ENCODE data around the gene PTPN23. TPM values are rescaled to one million over a fixed set of nuclear protein-coding genes. Genes with fewer than 3 reads are reported as not detected.

Gene PTPN23
- polyA plus RNA-seq, 1 experiment, result 1.3 TPM

- CTCF ChIA-PET, result interaction anchor here (2.1 kb wide), 1 partner anchor 8 kb away, joined by 10 read pairs; no protein-coding TSS in a partner anchor
- POLR2A ChIA-PET, result interaction anchor here (1.8 kb wide), 1 partner anchor 33 kb away, joined by 6 read pairs; the partner anchor contains the start of gene PTPN23
- no peak for DNase-seq (ENCODE audit: low read depth, low spot score)
Measured at GRCh38 chr3:47413751-47414150, 32.9 kb downstream of the PTPN23 start.

GRCh38 chr3:47414161-47414564, 33.3 kb downstream of the PTPN23 start:
- TF ChIP-seq CTCF (IDR thresholded peaks at IDR 0.05; ENCODE audit: low read depth, low read length), result no peak
- H3K27ac ChIP-seq (ENCODE audit: low read depth, low read length), result no peak overlapping the region
- ChIA-PET CTCF (no interaction called here), POLR2A (interaction anchor here (1.8 kb wide), 1 partner anchor 34 kb away, joined by 6 read pairs; the partner anchor contains the start of gene PTPN23)
- H3K9me3 ChIP-seq (ENCODE audit: control insufficient read depth, insufficient read depth, low read length), result no peaks in the 10 kb centered on the region; the same call in 1 of the 2 replicates
- no peak overlapping the region for H3K4me3 ChIP-seq (ENCODE audit: low read depth, low read length)
- DNase-seq (ENCODE audit: low read depth, low spot score), result no peak
- H3K27me3 ChIP-seq (ENCODE audit: control insufficient read depth, insufficient read depth, low read length), result no peaks in the 10 kb centered on the region

More at GRCh38 chr3:47413751-47414150, 32.9 kb downstream of the PTPN23 start:
- H3K27ac ChIP-seq (ENCODE audit: low read depth, low read length), result no peak overlapping the region
- H3K9me3 ChIP-seq (ENCODE audit: control insufficient read depth, insufficient read depth, low read length), result no peaks in the 10 kb centered on the region; the same call in 1 of the 2 replicates
- H3K4me3 ChIP-seq (ENCODE audit: low read depth, low read length), result no peak overlapping the region
- TF ChIP-seq CTCF (IDR thresholded peaks at IDR 0.05; ENCODE audit: low read depth, low read length), result no peak
- H3K27me3 ChIP-seq (ENCODE audit: control insufficient read depth, insufficient read depth, low read length), result no peaks in the 10 kb centered on the region

- TF ChIP-seq CTCF (IDR thresholded peaks at IDR 0.05; ENCODE audit: low read depth, low read length), result no peak
- H3K9me3 ChIP-seq (ENCODE audit: control insufficient read depth, insufficient read depth, low read length), result no peaks in the 10 kb centered on the region; the same call in 1 of the 2 replicates
- ChIA-PET POLR2A (no interaction called here), CTCF (no interaction called here)
- H3K27me3 ChIP-seq (ENCODE audit: control insufficient read depth, insufficient read depth, low read length), result no peaks in the 10 kb centered on the region
- H3K4me3 ChIP-seq (ENCODE audit: low read depth, low read length), result no peak overlapping the region
- H3K27ac ChIP-seq (ENCODE audit: low read depth, low read length), result no peak overlapping the region
- DNase-seq (ENCODE audit: low read depth, low spot score), result no peak
Measured at GRCh38 chr3:47414666-47415587, 34.1 kb downstream of the PTPN23 start.

GRCh38 chr3:47416041-47416440, 35.2 kb downstream of the PTPN23 start:
- no peak for TF ChIP-seq CTCF (IDR thresholded peaks at IDR 0.05; ENCODE audit: low read depth, low read length)
- DNase-seq (ENCODE audit: low read depth, low spot score), result no peak
- Histone ChIP-seq H3K4me3 (ENCODE audit: low read depth, low read length) (no peak overlapping the region), H3K27me3 (ENCODE audit: control insufficient read depth, insufficient read depth, low read length) (no peaks in the 10 kb centered on the region), H3K27ac (ENCODE audit: low read depth, low read length) (no peak overlapping the region), H3K9me3 (ENCODE audit: control insufficient read depth, insufficient read depth, low read length) (no peaks in the 10 kb centered on the region; the same call in 1 of the 2 replicates)
- POLR2A ChIA-PET, result no interaction called here
- CTCF ChIA-PET, result interaction anchor here (0.6 kb wide), 1 partner anchor 208 kb away, joined by 3 read pairs; no protein-coding TSS in a partner anchor

Measured in AG04450 (cell line).